Activated effector memory CD4-positive, alpha-beta T cell treated with Interleukin-2 at 50 U/mL for 16 hours (primary cell): Measurements from ENCODE around the gene DIAPH3.
"Not testable (repeated sequence)": the region's sequence is repeated elsewhere in the genome, so short reads cannot be mapped to it uniquely, and the experiment has no call there.

Experiments used
- DNase-seq: peaks from one replicate; pipeline ENCODE4 v3.0.0-alpha.2; 2020

DIAPH3 gene, protein sequence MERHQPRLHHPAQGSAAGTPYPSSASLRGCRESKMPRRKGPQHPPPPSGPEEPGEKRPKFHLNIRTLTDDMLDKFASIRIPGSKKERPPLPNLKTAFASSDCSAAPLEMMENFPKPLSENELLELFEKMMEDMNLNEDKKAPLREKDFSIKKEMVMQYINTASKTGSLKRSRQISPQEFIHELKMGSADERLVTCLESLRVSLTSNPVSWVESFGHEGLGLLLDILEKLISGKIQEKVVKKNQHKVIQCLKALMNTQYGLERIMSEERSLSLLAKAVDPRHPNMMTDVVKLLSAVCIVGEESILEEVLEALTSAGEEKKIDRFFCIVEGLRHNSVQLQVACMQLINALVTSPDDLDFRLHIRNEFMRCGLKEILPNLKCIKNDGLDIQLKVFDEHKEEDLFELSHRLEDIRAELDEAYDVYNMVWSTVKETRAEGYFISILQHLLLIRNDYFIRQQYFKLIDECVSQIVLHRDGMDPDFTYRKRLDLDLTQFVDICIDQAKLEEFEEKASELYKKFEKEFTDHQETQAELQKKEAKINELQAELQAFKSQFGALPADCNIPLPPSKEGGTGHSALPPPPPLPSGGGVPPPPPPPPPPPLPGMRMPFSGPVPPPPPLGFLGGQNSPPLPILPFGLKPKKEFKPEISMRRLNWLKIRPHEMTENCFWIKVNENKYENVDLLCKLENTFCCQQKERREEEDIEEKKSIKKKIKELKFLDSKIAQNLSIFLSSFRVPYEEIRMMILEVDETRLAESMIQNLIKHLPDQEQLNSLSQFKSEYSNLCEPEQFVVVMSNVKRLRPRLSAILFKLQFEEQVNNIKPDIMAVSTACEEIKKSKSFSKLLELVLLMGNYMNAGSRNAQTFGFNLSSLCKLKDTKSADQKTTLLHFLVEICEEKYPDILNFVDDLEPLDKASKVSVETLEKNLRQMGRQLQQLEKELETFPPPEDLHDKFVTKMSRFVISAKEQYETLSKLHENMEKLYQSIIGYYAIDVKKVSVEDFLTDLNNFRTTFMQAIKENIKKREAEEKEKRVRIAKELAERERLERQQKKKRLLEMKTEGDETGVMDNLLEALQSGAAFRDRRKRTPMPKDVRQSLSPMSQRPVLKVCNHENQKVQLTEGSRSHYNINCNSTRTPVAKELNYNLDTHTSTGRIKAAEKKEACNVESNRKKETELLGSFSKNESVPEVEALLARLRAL

DNA sequence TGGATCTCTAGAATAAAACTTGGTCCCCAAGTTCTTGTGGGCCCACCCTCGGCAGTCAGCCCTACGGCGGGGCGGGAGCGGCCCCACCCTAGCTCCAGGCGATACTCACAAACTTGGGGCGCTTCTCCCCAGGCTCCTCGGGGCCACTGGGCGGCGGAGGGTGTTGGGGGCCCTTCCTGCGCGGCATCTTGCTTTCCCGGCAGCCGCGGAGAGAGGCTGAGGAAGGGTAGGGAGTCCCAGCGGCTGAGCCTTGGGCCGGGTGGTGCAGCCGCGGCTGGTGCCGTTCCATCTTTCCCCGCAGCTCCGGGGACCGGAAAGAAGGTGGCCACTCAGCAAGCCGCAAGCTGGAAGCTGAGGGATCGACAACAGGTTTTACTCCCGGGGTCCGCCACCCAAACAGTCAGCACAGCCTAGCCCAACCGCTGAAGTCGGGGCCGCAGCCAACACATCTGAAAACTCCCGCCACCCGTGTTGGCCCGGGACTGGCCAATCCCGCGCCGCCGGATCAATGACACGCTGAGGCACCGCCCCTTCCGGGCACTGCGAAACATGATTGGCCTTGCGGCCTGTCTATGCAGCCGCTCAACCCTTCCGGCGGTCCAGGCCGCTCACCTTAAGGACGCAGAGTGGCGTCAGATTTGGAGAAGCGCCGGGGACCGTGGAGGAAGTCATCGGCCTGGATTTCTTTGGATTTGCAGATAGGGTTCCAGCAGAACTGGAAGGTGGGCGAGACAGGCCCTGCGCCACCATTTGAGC, at the start of gene DIAPH3:
TSS of gene DIAPH3 (minus strand) at position 451 of the 756 bp plus-strand sequence. CDS start at position 289, 162 bp downstream.
- DNase-seq: peak; percentile 88

DNA sequence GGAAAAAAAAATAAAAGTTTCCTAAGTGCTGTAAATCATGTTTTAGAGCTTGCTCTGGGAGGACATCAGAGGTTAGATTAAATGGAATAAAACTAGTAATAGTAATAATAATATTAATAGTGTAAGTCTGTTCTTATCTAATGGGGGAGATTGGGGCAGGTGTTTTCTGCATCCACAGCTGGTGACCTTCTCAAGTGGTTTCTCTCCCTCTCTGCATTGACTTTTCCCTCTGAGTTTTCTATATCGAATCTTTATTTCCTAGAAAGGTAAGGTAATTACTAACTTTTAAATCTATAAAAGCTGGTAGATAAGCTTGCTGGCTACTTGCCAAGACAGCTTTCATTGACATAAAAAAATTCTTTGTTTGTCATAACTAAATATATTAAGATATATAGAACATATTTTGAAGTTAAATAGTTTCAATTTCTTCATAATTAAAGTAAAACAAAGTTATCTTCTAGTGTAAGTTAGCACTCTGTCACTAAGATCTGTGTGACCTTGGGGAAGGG, 49.6 kb upstream of the DIAPH3 start:
- DNase-seq: no peak

DNA sequence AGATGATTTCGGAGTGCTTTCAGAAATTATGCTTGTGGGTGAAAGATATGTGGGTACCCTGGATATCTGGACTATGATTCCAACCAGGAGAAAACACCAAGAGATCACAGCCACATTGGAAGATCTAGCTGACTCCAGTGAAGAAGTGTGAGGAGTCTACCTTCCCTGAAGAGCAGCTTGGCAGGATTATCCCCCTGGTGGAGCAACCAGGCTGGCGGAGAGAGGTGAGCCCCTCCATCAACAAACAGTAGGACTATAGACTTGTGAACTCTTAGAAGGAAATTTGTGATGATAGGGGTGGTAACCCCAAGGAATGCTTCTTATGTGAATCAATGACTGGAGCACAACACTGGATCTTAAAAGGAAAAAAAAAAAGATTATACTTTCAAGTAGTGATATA, 47.8 kb upstream of the DIAPH3 start:
- DNase-seq: no peak

DNA sequence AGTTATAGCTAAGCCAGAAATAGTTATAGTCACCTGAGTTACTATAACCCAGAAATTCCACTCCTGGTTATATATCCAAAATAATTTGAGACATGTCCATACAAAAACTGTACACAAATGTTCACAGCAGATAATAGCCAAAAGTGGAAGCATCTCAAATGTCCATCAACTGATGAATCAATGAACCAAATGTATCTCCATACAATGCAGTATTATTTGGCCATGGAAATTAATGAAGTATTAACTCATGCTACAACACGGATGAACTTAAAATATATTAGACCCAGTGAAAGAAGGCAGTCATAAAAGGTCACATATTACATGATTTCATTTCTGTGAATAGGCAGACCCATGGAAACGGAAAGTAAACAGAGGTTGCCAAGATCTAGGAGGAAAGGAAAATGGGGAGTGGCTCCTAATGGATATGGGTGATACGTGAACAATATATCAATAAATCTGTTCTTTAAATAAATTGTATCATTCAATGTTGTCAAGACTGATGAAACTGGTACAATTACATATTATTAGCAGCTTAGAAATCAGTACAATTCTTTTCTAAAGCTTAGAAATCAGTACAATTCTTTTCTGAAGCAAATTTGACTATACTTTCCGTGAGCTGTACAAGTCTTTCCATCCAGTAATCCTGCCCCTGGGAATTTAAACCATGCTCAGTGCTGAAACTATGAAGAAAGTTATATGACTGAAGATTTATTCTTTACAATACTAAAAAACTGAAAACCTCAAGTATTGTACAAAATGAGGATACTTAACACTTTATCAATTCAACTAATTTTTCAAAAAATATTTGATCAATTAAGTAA, 47.0 kb upstream of the DIAPH3 start:
- no peak for DNase-seq

DNA sequence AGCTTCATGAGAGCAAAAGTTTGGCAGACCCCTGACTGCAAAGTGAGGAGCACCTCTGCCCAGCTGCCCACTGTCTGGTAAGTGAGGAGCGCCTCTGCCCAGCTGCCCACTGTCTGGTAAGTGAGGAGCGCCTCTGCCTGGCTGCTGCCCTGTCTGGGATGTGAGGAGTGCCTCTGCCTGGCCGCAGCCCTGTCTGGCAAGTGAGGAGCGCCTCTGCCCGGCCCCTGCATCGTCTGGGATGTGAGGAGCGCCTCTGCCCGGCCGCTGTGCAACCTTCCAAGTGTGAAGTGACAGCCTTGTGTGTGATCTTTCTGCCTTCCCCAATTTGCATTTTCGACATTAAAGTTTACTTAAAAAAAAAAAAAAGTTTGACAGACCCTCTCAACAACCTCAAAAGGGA, 41.8 kb upstream of the DIAPH3 start:
- not testable (repeated sequence) for DNase-seq

DNA sequence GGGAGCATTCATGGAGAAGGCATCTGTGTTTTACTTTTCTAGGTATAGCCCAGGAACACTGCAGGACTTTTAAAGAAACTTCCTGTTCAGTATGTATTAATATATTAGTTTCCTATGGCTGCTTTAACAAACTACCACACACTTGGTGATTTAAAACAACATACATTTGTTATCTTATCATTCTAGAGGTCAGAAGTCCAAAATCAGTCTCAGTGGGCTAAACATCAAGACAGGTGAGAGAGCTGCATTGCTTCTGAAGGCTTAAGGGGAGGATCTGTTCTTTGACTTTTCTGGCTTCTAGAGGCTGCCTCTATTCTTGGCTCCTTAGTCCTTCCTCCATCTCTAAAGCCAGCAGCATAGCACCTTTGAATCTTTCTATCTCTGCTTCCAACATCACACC, 37.6 kb upstream of the DIAPH3 start:
- DNase-seq: no peak

DNA sequence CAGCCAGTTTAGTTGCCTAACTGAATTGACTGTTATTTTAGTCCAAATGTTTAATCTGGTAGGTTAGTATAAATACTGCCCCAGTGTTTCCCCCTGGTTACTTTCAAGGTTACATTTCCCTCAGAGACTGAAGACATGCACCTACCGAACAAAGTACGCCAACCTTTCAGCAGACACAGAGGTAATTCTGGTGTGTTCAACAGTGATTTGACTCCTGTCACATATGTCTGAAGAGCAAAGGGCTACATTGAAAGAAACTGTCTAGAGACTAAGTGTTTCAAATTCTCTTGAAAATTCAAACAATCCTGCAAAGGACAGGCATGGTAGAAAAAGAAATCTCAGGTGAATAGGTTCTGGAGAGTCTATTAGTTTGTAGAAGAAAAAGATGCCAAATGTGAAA, 32.2 kb upstream of the DIAPH3 start:
- not testable (repeated sequence) for DNase-seq

DNA sequence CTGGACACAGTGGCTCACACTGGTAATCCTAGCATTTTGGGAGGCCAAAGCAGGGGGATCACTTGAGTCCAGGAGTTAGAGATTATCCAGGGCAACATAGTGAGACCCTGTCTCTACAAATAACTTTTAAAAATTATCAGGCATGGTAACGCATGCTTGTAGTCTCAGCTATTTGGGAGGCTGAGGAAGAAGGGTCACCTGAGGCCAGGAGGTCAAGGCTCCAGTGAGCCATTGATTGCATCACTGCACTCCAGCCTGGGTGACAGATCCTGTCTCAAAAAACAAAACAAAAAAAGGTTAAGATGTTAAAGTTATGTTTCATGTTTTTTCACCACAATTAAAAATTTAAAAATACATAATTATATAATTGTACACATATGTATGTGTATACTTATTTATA, 19.2 kb upstream of the DIAPH3 start:
- DNase-seq: no peak

DNA sequence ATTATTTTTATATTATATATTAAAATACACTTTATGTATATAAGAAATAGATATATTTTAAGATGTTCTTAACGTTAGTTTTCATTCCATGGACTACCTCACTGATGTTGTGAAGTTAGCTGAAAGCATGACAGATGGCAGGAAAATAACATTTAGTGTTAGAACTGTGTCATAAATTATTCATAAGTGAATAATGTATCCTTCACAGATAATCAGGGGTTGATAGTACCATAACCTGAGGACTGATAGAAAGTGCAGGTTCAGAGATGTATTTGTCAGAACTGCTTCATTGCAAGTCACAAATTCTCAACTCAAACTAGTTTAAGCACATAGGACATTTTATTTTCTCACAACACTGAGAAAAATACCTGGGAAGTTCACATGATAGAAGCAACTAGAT, 14.6 kb upstream of the DIAPH3 start:
- DNase-seq: no peak

DNA sequence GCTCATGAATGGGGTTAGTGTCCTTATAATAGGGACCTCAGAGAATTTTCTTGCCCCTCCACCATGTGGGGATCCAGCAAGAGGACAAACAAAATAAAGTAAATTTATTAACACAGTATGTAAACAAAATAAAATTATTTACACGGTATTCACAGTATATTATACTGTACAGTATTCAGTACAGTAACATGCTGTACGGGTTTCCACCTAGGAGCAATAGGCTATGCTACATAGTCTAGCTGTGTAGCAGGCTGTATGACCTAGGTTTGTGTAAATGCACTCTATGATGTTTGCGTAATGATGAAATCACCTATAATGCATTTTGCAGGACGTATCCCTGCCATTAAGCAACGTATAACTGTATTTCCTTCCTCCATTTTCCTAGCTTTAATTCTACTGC, 11.8 kb upstream of the DIAPH3 start:
- DNase-seq: no peak

DNA sequence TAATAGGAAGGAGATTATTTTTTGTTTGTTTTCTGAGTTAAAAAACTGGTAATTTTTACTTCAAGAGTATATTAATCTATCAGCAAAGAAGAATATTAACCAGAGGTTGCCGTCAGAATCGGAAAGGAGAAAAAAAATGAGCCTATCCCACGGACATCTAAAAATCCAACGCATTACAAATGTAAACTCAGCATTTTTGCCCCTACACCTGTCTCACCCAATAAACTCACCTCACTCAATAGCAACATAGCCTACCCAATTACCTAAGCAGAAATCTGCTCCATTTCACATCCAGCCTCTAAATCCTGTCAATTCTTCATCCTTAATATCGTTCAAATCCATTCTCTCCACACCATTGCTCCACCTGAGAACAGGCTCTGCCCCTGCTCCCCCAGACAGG, 10.4 kb upstream of the DIAPH3 start:
- no peak for DNase-seq

DNA sequence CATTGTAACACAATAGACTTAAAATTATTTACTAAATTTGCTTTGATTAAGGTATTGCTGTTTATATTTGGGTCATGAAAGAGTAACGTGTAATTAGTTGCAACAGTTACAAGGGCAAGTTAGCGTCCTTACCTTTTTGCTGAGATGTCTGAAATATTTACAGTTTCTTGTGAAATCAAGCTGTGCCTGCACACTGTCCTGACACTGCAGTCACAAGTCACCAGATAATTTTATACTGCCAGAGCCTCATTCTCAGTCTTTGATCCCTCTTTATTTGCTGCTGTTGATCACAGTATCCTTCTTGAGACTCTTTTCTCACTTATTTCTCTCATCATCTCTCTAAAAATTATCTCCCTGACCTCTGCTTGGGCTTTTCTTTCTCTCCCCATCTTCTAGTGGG, 8.4 kb upstream of the DIAPH3 start:
- DNase-seq: no peak

DNA sequence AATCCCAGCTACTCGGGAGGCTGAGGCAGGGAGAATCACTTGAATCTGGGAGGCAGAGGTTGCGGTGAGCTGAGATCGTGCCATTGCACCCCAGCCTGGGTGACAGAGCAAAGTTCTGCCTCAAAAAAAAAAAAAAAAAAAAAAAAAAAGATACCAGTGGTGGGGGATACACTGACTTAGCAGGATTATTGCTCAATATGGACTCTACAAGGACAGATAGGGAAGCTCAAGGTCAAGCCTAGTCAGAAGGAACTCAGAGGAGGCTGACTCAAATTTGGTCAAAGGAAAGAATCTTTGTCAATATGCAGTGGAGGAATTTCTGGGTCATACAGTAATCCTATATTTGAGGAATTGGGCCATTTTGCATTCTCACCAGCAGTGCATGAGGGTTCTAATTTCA, 6.7 kb upstream of the DIAPH3 start:
- no peak for DNase-seq

DNA sequence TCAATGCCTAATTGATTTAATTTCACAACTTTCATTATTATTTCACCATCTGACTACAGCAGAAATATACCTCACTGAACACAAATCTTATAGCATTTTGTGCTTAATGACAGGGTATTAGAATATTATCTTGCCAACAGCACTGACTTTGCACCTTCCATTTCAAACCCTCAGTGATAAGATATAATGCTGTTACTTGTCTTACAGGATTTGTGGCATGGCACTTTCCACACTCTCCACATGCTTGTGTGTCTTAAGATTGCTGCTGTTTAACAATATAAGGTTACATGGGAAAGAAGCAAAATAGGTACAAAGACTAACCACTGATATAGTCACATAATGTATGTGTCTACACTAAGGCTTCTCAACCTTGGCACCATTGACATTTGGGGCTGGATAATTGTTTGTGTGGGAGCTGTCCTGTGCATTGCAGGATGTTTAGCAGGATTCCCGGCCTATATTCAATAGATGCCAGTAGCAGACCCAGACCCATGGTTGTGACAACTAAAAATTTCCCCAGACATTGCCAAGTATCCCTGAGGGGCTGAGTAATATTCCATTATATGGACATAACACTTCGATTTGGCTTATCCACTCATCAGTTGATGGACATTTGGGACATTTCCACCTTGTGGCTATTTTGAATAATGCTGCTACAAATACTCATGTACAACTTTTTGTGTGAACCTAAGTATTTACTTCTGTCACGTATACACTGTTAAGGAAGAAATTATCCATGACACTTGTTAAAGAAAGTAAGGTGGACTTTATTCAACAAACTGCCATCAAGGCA, 5.7 kb upstream of the DIAPH3 start:
- DNase-seq: no peak

DNA sequence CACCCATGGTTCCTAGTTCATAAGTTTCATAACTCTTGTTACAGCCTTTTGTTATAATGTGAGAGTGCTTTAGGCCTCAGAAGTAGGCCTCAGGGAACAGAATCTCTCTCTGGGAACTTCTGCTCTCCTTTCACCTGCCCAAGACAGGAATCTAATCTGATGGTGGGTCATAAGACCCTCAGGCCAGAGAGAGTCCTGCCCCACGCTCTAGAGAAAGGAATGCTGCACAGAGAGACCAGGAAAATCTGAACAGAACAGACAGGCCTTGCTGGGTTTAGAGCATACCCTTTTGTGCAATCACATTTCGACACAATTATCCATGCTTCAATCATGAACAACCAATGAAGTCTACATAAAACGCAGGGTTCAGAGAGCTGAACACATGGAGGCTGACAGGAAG, 3.4 kb upstream of the DIAPH3 start:
- DNase-seq: no peak

DNA sequence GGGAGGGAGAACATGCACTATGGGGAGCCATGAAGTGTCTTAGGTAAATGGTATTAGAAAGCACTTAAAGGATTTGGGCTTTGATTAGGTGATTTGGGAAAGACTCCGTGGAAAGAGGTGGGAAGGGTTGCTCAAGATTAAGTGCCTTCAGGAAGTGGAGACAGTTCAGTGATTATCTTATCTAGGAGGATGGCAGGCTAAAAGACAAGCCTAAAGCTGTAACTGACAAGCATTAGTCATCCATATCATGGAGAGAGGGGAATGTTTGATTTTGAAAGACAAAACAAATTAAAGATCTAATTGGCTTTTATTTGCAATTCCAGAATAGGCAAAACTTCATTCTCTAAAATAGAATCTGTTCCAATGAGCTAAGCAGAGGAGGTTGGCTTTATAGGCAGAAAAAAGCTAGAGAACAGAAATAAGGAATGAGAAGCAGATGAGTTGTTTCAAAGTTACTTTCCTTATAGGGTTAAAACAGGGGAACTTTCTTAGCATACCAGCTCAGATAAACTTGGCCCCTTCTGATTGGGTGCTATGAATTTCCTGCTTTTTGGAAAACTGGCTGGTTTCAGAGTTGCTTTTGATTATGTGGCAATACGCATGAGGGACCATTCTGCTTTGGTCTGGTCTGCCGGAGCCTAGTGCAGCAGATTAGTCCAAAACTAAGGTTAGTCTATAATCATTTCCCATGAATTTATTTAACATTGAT, 1.8 kb upstream of the DIAPH3 start:
- DNase-seq: no peak

DNA sequence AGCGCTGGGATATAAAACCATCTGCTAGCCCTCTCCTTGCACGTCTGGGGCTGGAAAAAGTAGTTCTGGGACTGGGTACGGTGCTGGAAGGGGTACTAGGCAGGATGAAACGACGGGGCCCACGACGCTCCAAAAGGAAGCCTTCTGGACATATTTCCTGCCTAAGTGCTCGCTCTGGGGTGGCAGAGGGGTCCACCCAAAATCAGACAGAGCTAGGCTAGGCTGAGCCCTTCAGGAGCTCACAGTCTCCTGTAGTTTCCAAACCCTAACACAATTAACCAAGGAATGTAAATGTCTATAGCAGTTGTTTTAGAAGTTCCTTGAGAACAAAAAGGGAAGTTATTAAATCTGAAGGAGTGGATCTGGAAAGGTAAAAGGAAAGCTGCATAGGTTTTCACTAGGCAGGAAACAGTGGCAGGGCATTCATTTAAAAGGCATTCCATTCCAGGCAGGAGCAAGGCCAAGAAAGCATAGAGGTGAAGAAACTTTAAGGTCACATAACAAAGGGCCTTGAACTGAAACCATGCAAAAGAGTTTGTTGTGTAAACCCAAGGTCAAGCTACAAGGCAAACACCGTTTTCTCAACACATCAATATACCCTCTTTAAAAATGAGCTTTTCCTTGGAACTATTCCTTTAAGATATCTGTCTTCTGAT, 634 bp upstream of the DIAPH3 start:
- no peak for DNase-seq

DNA sequence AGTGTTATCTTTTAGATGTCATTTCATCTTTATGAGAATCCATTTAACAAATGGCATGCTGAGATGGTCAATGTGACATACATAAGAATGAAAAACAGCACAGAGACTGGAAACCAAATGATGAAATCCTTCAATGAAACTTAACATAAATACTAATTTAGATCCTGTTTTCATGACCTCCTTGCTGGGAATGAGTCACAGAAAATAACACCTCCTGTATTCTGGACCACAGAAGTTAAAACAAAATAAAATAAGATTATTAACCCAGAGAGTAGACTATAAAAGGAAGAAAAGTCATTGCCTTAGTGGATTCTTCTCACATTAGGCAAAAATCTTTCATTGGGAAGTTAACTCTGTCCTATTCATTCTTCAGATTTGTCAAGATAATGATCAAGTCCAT, 1.6 kb downstream of the DIAPH3 start:
- DNase-seq: no peak

DNA sequence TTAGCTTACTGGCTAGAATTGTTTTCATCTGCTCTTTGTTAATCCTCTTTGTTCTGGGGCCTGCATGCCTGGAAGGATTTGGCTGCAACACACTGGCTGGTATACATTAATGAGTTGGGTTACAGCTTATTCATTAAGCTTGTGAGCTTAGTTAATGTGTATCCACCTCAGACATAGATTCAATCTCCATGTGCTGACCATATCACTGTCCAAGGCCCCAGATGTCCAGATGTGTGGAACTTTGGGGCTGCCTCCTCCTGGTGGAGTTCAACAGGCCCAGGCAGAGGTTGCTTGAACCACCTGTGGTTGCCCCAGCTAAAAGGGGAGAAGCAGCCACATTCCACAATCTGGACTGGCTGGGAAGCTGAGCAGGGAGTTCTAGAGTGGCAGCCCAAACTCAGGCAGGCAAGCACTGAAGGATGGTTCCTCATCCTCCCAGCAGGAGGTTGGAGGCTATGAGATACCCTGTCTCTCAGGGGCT, 5.4 kb downstream of the DIAPH3 start:
- DNase-seq: no peak
